T-helper 2 cell treated with Interferon-gamma antibody and Interleukin-4, amounts not matched to agents 100 ng/mL and 5 ng/mL, for 36 hours (primary cell): ENCODE measurements around the gene RASL10B. TPM values are rescaled to one million over a fixed set of nuclear protein-coding genes. Genes with fewer than 3 reads are reported as not detected.
"Not testable (repeated sequence)": the region's sequence is repeated elsewhere in the genome, so short reads cannot be mapped to it uniquely, and the experiment has no call there.

ENCODE experiments used
- intact Hi-C: fragments of 100-400 bp; cut with micrococcal nuclease; formaldehyde crosslinking; loops from one replicate; pipeline ENCODE4 v1.15.1; 2023
- total RNA-seq: library from RNA; stranded (reverse); gene quantifications from 2 replicates; pipeline ENCODE4 v1.2.3, GENCODE V29; 2022

The RASL10B gene
- 0.16 and 0.27 TPM in 2 replicates for total RNA-seq

DNA sequence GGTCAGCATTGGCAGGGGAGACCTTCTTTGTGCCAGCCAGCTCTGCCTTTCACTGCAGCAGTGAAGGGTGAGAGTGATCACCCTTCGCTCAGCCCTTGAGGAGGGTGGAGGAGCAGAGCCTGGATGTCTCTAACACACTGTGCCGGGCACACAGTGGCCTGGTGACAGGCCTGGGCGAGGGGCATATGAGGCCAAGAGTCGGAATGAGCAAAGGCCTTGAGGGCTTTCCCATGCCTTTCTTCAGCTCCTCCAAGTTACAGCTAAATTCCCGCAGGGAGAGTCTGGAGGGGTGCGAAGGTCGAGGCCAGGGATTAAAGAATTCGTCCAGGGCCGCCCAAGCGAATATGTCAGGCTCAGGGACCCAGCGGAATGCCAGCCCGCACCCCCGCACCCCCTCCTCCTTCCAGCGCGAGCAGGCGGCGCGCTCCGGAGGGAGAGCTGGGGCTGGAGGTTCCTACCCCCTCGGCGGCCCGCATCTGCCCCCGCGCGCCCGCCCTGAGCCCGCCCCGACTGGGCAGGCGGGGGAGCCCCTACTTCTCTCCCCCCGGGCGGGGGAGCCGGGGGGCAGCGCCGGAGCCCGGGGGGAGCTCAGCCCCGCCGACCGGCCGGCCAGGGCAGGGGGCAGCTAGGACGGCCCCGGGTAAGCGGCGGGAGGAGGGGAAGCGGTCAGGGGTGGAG, at the start of gene RASL10B:
TSS of gene RASL10B (plus strand) at position 401 of the 678 bp plus-strand sequence. CDS start 3,546 bp downstream, outside the sequence.
- intact Hi-C loops = no loop called here

DNA sequence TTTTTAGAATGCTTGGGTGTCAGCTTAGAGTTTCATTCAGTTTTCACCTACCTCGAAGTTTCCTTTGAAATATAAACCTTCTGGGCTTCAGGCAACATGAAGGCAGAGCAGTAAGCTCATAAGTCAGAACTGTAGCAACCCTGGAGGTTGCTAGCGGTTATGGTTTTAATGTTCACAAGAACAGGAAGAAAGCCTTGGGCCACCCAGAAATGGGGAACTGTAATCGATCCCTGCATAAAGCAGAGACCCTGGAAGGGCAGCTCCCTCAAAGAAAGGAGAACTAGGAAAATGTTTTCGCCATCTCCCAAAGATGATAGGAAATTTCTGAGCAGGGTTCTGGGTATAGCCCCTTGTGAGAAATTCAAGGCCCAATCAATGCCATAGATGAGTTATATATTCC, 47.8 kb upstream of the RASL10B start:
- intact Hi-C loops = no loop called here

- intact Hi-C loops = no loop called here
Observed at GRCh38 chr17:35684055-35684802, 47.2 kb upstream of the RASL10B start.

- intact Hi-C loops = no loop called here
Observed at GRCh38 chr17:35692512-35693210, 38.8 kb upstream of the RASL10B start.

GRCh38 chr17:35693662-35694061, 37.8 kb upstream of the RASL10B start:
- intact Hi-C loops = no loop called here

GRCh38 chr17:35694906-35695305, 36.5 kb upstream of the RASL10B start:
- intact Hi-C loops = no loop called here

DNA sequence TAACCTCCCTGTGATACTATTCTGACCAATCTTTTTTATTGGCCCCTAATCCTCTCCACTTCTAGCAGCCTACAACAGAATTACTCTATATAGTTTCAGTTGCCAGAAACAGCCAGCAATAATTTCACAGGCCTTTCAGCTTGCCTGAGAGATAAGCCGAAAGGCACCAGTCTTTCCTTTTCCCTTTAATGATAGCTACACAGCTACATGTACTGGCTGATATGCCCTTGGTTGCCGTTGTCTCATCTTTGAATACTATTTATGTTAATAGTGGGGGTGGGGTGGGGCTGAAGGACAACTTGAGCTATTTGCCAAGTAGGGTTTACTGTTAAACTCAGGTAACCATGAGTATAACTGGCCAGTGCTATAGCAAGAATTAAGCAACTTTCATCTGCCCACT, 35.8 kb upstream of the RASL10B start:
- intact Hi-C loops = no loop called here

DNA sequence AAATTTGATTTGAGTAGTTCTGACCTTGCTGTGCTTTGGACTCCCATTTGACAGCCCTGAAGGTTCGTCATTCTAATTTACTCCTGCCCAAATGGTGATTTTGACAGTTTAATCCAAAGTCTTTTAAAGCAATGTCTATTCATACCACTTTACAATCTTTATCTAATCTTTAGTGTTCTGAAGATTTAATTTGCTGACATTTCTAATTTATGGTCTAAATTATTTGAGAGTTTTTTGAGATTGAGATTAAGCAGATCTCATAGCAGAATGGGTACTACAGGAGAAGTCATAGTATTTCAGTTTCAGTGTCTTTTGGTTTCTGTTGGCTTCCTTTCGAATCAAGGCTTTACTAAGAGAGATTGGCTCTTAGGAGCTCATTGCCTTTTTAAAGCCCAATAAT, 32.6 kb upstream of the RASL10B start:
- intact Hi-C loops = no loop called here

DNA sequence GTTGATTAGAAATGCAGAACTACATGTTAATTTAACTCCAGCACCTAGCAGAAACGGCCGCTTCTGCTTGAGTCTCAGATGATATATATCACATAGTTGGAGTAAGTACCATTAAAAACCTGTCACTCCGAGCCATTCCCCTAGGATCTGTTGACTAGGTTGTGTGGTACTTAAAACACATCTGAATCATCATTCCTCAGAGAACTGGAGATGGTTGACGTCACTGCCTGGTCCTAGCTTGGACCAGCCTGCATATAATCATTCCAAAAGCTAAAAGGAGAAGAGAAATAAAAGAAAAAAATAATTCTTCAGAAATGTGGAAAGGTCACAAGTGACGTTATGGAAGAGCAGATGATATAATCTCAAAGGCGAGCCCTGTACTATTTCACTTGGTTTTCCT, 31.3 kb upstream of the RASL10B start:
- intact Hi-C loops = no loop called here

DNA sequence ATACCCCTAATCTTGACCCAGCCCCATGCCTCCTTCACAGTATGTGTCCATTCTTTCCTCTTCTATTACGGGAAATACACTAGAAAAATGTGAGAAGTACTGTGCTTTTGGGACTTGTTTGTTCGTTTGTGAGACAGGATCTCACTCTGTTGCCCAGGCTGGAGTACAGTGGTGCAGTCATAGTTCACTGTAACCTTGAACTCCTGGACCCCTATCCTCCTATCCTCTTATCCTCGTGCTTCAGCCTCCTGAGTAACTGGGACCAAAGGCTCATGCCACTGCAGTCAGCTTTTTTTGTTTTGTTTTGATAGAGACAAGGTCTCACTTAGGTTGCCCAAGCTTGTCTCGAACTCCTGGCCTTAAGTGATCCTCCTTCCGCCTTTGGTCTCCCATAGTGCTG, 29.9 kb upstream of the RASL10B start:
- intact Hi-C loops = no loop called here

DNA sequence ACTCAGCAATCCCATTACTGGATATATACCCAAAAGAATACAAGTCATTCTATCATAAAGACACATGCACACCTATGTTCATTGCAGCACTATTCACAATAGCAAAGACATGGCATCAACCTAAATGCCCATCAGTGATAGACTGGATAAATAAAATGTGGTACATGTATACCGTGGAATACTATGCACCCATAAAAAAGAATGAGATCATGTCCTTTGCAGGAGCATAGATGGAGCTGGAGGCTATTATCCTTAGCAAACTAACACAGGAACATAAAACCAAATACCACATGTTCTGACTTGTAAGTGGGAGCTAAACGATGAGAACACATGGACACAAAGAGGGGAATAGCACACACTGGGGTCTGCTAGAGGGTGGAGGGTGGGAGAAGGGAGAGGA, 28.1 kb upstream of the RASL10B start:
- intact Hi-C loops = not testable (repeated sequence)

DNA sequence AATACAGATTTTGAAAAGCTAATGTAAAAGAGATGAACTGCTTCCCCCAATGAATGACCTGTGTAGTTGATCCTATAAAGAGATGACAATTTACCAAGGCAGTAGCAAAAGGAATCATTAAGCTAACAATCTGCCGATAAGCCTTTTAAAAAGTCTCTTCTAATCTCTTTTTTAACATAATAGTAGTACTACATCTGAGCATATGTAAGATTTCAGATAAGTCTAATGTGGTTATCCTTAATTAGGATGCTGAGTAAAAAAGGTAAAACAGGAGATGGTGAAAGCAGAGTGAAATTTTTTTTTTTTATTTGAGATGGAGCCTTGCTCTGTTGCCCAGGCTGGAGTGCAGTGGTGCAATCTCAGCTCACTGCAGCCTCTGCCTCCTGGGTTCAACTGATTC, 26.2 kb upstream of the RASL10B start:
- intact Hi-C loops = no loop called here

DNA sequence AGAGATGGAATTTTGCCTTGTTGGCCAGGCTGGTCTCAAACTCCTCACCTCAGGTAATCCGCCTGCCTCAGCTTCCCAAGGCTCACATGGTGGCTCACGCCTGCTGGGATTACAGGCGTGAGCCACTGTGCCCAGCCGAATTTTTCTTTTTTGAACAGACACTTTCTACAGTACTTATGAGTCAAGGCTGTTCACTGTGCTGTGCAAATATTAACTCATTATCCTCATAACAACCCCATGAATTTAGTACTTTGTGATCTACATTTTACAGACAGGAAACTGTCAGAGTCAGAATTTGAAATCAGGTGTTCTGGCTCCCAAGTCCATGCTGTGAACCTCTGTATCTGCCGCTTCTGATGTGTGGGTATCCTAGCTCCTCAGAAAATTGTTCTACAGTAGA, 25.7 kb upstream of the RASL10B start:
- intact Hi-C loops = no loop called here

DNA sequence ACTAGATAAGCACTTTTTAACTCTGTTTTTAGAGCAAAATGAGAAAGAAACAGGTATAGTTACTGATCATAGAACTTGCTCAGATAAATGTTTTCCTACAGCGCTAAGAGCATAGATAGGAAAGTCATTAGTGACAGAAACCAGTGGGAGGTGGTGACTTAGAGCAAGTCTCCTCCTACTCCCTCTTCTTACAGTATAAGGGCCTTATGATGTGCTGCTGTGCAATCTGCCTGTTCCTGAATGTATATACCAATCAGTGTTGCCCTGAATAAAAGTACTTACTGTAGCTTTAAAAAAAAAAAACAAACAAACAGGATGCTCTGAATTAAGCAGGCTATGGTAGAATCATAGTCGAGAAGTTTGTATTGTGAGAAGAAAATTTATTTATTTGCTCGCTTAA, 23.3 kb upstream of the RASL10B start:
- intact Hi-C loops = no loop called here

DNA sequence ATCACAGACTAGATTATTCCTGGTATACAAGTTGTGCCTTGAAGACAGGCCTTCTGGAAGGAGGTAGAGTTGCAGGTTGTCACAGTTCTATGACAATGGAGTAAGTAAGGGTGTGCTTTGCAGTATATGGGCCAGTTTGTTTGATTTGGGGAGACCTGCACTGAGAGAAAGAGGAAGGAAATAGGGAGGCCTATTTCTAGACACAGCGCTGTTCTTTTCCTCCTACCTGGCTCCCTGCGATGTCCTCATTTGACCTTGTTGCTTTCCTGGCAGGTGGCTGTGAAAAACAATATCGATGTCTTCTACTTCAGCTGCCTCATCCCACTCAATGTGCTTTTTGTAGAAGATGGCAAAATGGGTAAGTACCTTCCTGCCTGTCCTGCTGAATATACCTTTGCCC, 22.5 kb upstream of the RASL10B start:
- intact Hi-C loops = no loop called here

GRCh38 chr17:35709874-35710273, 21.6 kb upstream of the RASL10B start:
- intact Hi-C loops = no loop called here

- intact Hi-C loops = no loop called here
Observed at GRCh38 chr17:35710950-35711349, 20.5 kb upstream of the RASL10B start.

DNA sequence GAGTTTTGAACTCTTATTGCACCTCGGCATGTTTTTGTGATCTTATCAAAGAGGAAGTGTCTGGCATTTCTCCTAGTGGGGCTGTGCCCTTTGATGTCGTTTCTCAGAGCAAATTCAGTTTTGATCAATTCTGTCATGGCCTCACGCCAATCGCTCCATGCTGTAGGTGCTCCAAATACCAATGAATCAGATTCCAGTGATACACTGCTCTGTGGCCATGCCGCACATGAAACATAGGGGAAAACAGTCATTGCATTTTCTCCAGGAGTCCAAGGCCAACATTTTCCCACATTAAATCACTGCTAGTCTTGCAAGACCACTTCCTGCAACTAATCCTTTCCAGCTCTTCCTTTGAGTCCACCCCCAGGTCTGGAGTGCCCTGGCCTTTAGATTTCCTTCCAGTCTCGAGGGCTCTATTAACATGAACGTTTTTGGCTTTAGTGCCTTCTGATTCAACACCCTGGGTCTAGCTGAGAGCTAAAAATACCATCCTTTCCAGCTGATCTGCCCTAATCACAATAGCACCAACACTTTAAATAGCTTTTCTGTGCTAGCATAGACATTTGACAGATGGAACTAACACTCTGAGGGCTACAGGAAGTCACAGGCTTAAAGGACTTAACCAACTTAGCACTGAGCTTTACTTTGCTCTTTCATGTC, 18.2 kb upstream of the RASL10B start:
- intact Hi-C loops = no loop called here

- intact Hi-C loops = no loop called here
Observed at GRCh38 chr17:35714988-35715387, 16.5 kb upstream of the RASL10B start.

- intact Hi-C loops = no loop called here
Observed at GRCh38 chr17:35715416-35715815, 16.0 kb upstream of the RASL10B start.

GRCh38 chr17:35716173-35716572, 15.3 kb upstream of the RASL10B start:
- intact Hi-C loops = no loop called here
